GM12878 (cell line): ENCODE results near the gene ZNF576. TPM values are rescaled to one million over a fixed set of nuclear protein-coding genes. Genes with fewer than 3 reads are reported as not detected.
A peak's percentile ranks its signal among the peaks of the same experiment; 100 is the strongest.

Experiments
- ATAC-seq: fragments of 200-7000 bp; cut with Tn5 transposase; 3 replicates; pipeline ENCODE4 v1.9.1; 2020; ENCODE audit warnings: mild to moderate bottlenecking, moderate library complexity
- BruUV-seq: library from RNA; stranded (reverse); fragments of 400-500 nt; replicated peaks from 2 replicates; lab custom pipeline; 2021; lab: Mats Ljungman, UMichigan
- CTCF ChIA-PET: fragments of 300-600 bp; sonication (Branson Sonifier 250); formaldehyde crosslinking; extraction: SDS; loops from one replicate; lab custom pipeline; 2021; ENCODE audit warnings: inconsistent platforms; lab: Yijun Ruan, JAX
- POLR2A ChIA-PET: fragments of 350-600 bp; formaldehyde crosslinking; extraction: SDS; loops from one replicate; lab custom pipeline; 2021; ENCODE audit warnings: inconsistent platforms; lab: Charles Lee
- RAD21 ChIA-PET: fragments of 300-600 bp; sonication (Branson Sonifier 250); formaldehyde crosslinking; loops from one replicate; lab custom pipeline; 2023; ENCODE audit warnings: antibody characterized with exemption; ENCODE audit not compliant: unreplicated experiment; lab: Charles Lee
- SMC1A ChIA-PET: fragments of 300-600 bp; sonication (Branson Sonifier 250); formaldehyde crosslinking; loops from one replicate; lab custom pipeline; 2023; ENCODE audit not compliant: unreplicated experiment, uncharacterized antibody; lab: Charles Lee
- DNase-seq: peaks from one replicate; pipeline ENCODE4 v3.0.0-alpha.2; 2011; ENCODE audit warnings: low read depth, low spot score
- FAIRE-seq: peaks from 3 replicates; lab custom pipeline; 2011; peaks lifted over from hg19 to GRCh38; lab: Jason Lieb, UNC
- H2AFZ ChIP-seq: 2 replicates; pipeline ENCODE4 v1.6.0; 2011; ENCODE audit warnings: low read depth, low read length, control low read depth; ENCODE audit not compliant: control insufficient read depth
- H3K27ac ChIP-seq: 2 replicates; pipeline ENCODE4 v1.5.1; 2011; ENCODE audit warnings: control low read depth; ENCODE audit not compliant: control insufficient read depth, insufficient read depth
- H3K27me3 ChIP-seq, 2 experiments: replicated peaks in 1 of 2; 2 replicates each; pipeline versions ENCODE4 v1.6.0 to v1.6.1; 2011; ENCODE audit warnings: low read length in 1 of 2; ENCODE audit not compliant: control insufficient read depth in 2 of 2, insufficient read depth in 2 of 2
- H3K36me3 ChIP-seq, 2 experiments: 2 replicates each; pipeline ENCODE4 v1.5.1; 2011; ENCODE audit warnings: low read length in 1 of 2; ENCODE audit not compliant: control insufficient read depth in 2 of 2, insufficient read depth in 2 of 2
- H3K4me1 ChIP-seq: 2 replicates; pipeline ENCODE4 v1.6.1; 2011; ENCODE audit warnings: mild to moderate bottlenecking, low read length, moderate library complexity, mixed read lengths; ENCODE audit not compliant: control insufficient read depth, insufficient read depth
- H3K4me2 ChIP-seq: 2 replicates; pipeline ENCODE4 v1.6.0; 2011; ENCODE audit warnings: control low read depth; ENCODE audit not compliant: control insufficient read depth, insufficient read depth
- H3K4me3 ChIP-seq: fragments of 200-600 bp; sonication (generic); 2 replicates; pipeline ENCODE4 v1.5.1; 2016
- H3K79me2 ChIP-seq: 2 replicates; pipeline ENCODE4 v1.6.0; 2011; ENCODE audit warnings: low read length; ENCODE audit not compliant: control insufficient read depth, insufficient read depth
- H3K9ac ChIP-seq: 2 replicates; pipeline ENCODE4 v1.8.0; 2011; ENCODE audit warnings: low read length, control low read depth, mixed read lengths; ENCODE audit not compliant: control insufficient read depth, insufficient read depth
- H3K9me3 ChIP-seq: replicated peaks from 3 replicates; pipeline ENCODE4 v1.5.1; 2011; ENCODE audit warnings: mild to moderate bottlenecking, low read length; ENCODE audit not compliant: control insufficient read depth, insufficient read depth
- H4K20me1 ChIP-seq: 2 replicates; pipeline ENCODE4 v1.6.0; 2011; ENCODE audit not compliant: control insufficient read depth, insufficient read depth
- SMAD5 ChIP-seq: IDR thresholded peaks from 2 replicates; pipeline ENCODE4 v1.6.1; 2016; ENCODE audit warnings: antibody characterized with exemption, low read depth
- ZNF24 ChIP-seq: fragments of 450-650 bp; IDR thresholded peaks from 2 replicates; pipeline ENCODE4 v1.6.1; 2017; ENCODE audit warnings: antibody characterized with exemption, mild to moderate bottlenecking
- WGBS: methylation state at CpG from one replicate; pipeline ENCODE4 v1.1.6; 2016; ENCODE audit warnings: low lambda C conversion rate; ENCODE audit not compliant: insufficient replicate concordance, insufficient coverage; ENCODE audit errors: missing lambda C conversion rate; 5-methylcytosine and 5-hydroxymethylcytosine counted together
- in situ Hi-C: fragments of 300-500 bp; cut with MboI; formaldehyde crosslinking; loops from 9 replicates; pipeline ENCODE4 v1.14.3; 2018; ENCODE audit warnings: mixed read lengths
- intact Hi-C: fragments of 100-400 bp; cut with micrococcal nuclease; formaldehyde crosslinking; loops from one replicate; pipeline ENCODE4 v1.14.2; 2022; ENCODE audit not compliant: unreplicated experiment
- polyA plus RNA-seq, 11 experiments: library from polyadenylated mRNA; depleted of rRNA in 4 of 11; unstranded in 6 of 11; stranded (reverse) in 5 of 11; fragments of >200 nt; fragmentation: Nextera tagmentation in 4 of 11; fragmentation: Illumina TruSeq in 1 of 11; extraction: Ambion mirVana in 4 of 11; extraction: Trizol in 1 of 11; gene quantifications; 1 replicate in 1 of 11; 2 replicates in 10 of 11; pipeline versions ENCODE4 v1.2.1 to v1.2.3, GENCODE V29; 2011 to 2016; ENCODE audit warnings: inconsistent platforms in 2 of 11, missing spikeins in 2 of 11, low read depth in 1 of 11
- total RNA-seq, 4 experiments: library from RNA; depleted of rRNA in 3 of 4; stranded (reverse); fragments of >200 nt in 3 of 4; fragmentation: Illumina TruSeq in 1 of 4; extraction: Trizol in 1 of 4; gene quantifications; 2 replicates each; pipeline versions ENCODE4 v1.2.1 to v1.2.3, GENCODE V29; 2013 to 2021
- TF ChIP-seq, protein P1 (sequence below): fragments of 450-650 bp; IDR thresholded peaks from 2 replicates; pipeline ENCODE4 v1.6.1; 2016; ENCODE audit warnings: mild to moderate bottlenecking
- TF ChIP-seq, protein P2 (sequence below): IDR thresholded peaks from 2 replicates; pipeline ENCODE4 v1.6.1; 2012; ENCODE audit warnings: low read depth, low read length, improper control_type of control experiment
- TF ChIP-seq, protein P3 (sequence below): IDR thresholded peaks from 2 replicates; pipeline ENCODE4 v1.6.1; 2011; ENCODE audit warnings: mild to moderate bottlenecking, low read depth, low read length, moderate library complexity; ENCODE audit not compliant: insufficient replicate concordance
- TF ChIP-seq, protein P4 (sequence below), 3 experiments: IDR thresholded peaks in 2 of 3; conservative IDR thresholded peaks in 1 of 3; 2 replicates each; pipeline ENCODE4 v1.5.1; 2011; ENCODE audit warnings: low read depth in 3 of 3, low read length in 3 of 3, mild to moderate bottlenecking in 3 of 3, control low read depth in 2 of 3, moderate library complexity in 2 of 3, inconsistent platforms in 1 of 3, mixed read lengths in 1 of 3; ENCODE audit not compliant: control insufficient read depth in 2 of 3, insufficient read depth in 1 of 3; ENCODE audit errors: extremely low read depth in 1 of 3

ZNF576 gene
- total and polyA plus RNA-seq, 10 of the 15 experiments (the other 5 are each of a cell fraction or from before 2014, with no cell fraction given), result 7.4 to 29.8 (median 14.3) TPM

DNA sequence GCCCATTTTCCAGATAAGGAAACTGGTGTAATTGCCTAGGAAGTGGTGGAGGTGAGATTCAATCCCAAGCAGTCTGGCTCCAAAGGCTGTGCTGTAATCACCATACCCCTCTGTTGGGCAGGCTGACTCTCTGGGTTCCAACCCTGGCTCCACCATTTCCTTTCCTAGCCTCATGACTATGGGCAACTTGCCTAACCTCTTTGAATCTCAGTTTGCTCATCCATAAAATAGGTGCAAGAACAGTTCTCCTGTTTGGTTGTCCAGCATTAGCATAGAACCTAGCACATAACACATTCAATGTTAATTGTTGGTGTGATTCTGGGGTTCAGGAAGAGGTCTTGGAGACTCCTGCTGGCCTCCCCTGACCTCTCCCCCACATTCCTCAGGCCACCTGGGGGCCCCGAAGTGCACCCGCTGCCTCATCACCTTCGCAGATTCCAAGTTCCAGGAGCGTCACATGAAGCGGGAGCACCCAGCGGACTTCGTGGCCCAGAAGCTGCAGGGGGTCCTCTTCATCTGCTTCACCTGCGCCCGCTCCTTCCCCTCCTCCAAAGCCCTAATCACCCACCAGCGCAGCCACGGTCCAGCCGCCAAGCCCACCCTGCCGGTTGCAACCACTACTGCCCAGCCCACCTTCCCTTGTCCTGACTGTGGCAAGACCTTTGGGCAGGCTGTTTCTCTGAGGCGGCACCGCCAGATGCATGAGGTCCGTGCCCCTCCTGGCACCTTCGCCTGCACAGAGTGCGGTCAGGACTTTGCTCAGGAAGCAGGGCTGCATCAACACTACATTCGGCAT is 2.2 kb downstream of the ZNF576 start (continued):
- TF ChIP-seq, protein P1, sequence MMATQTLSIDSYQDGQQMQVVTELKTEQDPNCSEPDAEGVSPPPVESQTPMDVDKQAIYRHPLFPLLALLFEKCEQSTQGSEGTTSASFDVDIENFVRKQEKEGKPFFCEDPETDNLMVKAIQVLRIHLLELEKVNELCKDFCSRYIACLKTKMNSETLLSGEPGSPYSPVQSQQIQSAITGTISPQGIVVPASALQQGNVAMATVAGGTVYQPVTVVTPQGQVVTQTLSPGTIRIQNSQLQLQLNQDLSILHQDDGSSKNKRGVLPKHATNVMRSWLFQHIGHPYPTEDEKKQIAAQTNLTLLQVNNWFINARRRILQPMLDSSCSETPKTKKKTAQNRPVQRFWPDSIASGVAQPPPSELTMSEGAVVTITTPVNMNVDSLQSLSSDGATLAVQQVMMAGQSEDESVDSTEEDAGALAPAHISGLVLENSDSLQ, result no peak

DNA sequence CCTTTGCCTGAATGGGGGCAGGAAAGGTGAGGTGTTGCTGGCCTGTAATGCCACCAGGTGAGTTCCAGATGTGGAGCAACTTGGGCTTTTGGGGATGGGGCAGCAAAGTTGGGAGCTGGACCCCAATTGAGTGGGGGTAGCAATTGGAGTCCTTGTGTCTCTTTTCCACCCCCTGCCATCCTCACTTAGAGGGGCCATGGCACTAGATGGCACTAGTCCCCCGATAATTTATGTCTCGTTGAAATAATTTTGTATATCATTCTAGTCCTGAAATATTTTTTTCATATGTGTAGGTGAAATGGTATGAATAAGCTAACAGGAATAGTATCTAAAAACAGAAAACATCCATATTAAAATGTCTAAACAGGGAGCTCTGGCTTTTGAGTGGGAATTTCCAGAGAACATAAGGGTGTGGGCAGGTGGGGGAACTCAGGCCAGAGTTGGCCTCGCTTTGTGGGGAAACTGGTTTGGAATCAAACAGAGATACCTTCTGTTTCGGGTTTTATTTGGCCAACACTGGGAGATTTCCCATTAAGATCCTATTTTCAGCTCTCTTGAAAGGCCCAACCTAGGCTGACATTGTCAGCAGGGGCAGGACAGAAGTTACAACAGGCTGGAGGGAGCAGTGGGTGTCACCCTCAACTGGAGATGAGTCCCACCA is 3.4 kb downstream of the ZNF576 start:
- TSS peak; percentile 28 for BruUV-seq
- CTCF ChIA-PET, result interaction anchor here (0.6 to 1.8 kb wide), 5 partner anchors 16 to 210 kb away, joined by 3 to 7 read pairs (median 3); no protein-coding TSS in a partner anchor
- H2AFZ ChIP-seq, result no peak overlapping the region
- no peaks in the 10 kb centered on the region for H4K20me1 ChIP-seq
- H3K4me3 ChIP-seq, result no peak overlapping the region
- H3K4me2 ChIP-seq, result no peak overlapping the region
- in situ Hi-C loops (no loop called here), intact Hi-C loops (no loop called here)
- peaks cover 34% of the 10 kb centered on the region for H3K79me2 ChIP-seq
- TF ChIP-seq, protein P2, sequence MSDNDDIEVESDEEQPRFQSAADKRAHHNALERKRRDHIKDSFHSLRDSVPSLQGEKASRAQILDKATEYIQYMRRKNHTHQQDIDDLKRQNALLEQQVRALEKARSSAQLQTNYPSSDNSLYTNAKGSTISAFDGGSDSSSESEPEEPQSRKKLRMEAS, result no peak
- TF ChIP-seq SMAD5 (no peak), ZNF24 (no peak)
- TF ChIP-seq, protein P3, sequence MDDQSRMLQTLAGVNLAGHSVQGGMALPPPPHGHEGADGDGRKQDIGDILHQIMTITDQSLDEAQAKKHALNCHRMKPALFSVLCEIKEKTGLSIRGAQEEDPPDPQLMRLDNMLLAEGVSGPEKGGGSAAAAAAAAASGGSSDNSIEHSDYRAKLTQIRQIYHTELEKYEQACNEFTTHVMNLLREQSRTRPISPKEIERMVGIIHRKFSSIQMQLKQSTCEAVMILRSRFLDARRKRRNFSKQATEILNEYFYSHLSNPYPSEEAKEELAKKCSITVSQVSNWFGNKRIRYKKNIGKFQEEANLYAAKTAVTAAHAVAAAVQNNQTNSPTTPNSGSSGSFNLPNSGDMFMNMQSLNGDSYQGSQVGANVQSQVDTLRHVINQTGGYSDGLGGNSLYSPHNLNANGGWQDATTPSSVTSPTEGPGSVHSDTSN, result no peak
- TF ChIP-seq, protein P4, sequence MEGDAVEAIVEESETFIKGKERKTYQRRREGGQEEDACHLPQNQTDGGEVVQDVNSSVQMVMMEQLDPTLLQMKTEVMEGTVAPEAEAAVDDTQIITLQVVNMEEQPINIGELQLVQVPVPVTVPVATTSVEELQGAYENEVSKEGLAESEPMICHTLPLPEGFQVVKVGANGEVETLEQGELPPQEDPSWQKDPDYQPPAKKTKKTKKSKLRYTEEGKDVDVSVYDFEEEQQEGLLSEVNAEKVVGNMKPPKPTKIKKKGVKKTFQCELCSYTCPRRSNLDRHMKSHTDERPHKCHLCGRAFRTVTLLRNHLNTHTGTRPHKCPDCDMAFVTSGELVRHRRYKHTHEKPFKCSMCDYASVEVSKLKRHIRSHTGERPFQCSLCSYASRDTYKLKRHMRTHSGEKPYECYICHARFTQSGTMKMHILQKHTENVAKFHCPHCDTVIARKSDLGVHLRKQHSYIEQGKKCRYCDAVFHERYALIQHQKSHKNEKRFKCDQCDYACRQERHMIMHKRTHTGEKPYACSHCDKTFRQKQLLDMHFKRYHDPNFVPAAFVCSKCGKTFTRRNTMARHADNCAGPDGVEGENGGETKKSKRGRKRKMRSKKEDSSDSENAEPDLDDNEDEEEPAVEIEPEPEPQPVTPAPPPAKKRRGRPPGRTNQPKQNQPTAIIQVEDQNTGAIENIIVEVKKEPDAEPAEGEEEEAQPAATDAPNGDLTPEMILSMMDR (IDR thresholded peaks at IDR 0.05 in 2 of 3, conservative IDR thresholded peaks at IDR 0.05 in 1 of 3; ENCODE audit: control insufficient read depth in 2 of 3, extremely low read depth in 1 of 3, insufficient read depth in 1 of 3, low read depth in 3 of 3, low read length in 3 of 3), result peak in 1 of 3 experiments; percentile 6; a peak in 1 of 6 replicates
- H3K27ac ChIP-seq, result no peak overlapping the region
- POLR2A ChIA-PET, result interaction anchor here (0.6 to 1.1 kb wide), 2 partner anchors 19 to 25 kb away, joined by 3 to 11 read pairs; partner anchors contain the start of gene XRCC1
- H3K9me3 ChIP-seq, result no peaks in the 10 kb centered on the region
- FAIRE-seq (no peak), DNase-seq (no peak), ATAC-seq (no peak)
- no peaks in the 10 kb centered on the region for H3K27me3 ChIP-seq
- RAD21 ChIA-PET, result no interaction called here
- peaks cover 6 to 23% of the 10 kb centered on the region in 2 experiments; a peak in 3 of 4 replicates for H3K36me3 ChIP-seq
- peaks cover 7% of the 10 kb centered on the region; the same call in 1 of the 2 replicates for H3K4me1 ChIP-seq
- SMC1A ChIA-PET, result interaction anchor here (0.7 to 1.4 kb wide), 2 partner anchors 26 to 31 kb away, joined by 3 to 6 read pairs; no protein-coding TSS in a partner anchor
- no peak overlapping the region for H3K9ac ChIP-seq
- WGBS, result 87% methylated on average over 4 of the region's 4 CpGs
